ENCODE results near the gene SEC14L6.

DNA sequence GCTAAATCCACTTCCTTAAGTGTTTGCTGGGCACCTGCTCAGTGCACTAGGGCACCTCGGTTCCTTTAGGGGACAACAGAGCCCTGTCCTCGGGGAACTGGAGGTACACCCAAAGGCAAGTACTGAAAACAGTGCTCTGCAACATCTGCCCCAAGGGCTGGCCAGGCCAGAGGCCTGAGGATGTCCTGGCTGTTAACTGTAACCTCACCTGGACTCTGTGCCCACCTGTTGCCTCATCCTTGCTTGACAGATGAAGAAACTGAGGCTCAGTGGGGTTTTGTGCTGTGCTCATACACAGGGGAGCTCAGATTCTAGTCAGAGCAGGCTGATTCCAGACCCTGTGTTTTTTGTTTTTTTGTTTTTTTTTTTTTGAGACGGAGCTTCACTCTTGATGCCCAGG is 43.6 kb downstream of the SEC14L6 start:
- no peak for TF ChIP-seq CTCF (IDR thresholded peaks at IDR 0.05)
- no peak for TF ChIP-seq POLR2AphosphoS5 (IDR thresholded peaks at IDR 0.05)

All from suprapubic skin (tissue), 3 donors.